Measurements from ENCODE around the gene EFCAB9.

Gene EFCAB9

DNA sequence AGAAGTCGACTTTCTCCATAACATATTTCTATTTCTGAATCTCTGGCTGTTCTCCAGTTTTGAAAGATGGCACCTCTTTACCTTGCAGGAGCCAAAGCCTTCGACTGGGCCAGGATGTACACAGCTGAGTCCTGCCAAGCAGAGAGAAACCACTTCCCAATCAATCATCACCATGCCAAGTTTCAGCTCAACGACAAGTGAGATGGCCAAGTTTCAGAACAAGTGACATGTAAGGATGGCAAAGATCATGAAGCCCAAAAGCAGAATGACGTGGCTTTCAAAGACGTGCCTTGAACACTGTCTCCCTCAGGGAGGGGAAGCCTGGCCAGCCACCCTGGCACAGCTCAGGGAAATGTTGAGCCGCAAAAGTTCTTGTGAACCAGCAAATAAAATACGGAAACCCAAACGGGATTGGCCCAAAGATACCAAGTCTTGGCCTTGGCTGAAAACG, 23.7 kb upstream of the EFCAB9 start:
- TF ChIP-seq, protein P1, sequence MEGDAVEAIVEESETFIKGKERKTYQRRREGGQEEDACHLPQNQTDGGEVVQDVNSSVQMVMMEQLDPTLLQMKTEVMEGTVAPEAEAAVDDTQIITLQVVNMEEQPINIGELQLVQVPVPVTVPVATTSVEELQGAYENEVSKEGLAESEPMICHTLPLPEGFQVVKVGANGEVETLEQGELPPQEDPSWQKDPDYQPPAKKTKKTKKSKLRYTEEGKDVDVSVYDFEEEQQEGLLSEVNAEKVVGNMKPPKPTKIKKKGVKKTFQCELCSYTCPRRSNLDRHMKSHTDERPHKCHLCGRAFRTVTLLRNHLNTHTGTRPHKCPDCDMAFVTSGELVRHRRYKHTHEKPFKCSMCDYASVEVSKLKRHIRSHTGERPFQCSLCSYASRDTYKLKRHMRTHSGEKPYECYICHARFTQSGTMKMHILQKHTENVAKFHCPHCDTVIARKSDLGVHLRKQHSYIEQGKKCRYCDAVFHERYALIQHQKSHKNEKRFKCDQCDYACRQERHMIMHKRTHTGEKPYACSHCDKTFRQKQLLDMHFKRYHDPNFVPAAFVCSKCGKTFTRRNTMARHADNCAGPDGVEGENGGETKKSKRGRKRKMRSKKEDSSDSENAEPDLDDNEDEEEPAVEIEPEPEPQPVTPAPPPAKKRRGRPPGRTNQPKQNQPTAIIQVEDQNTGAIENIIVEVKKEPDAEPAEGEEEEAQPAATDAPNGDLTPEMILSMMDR (IDR thresholded peaks at IDR 0.05; ENCODE audit: extremely low read depth, insufficient read depth, missing control alignments), result no peak

DNA sequence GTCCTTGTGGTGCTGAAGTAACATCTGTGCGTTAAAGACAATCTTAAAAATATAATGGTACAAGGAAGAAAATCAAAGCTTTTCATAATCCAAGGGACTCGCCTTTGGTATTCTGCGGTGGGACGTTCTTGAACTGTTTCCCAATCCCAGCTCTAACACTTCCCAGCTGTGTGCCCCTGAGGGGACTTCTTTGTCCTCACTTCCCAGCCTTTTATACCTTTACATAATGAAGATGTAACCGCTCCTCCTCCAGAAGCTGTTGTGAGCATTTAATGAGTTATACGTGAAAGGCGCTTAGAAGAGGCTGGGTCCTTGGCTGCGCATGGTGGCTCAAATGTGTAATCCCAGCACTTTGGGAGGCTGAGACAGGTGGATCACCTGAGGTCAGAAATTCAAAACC, 22.9 kb upstream of the EFCAB9 start:
- TF ChIP-seq, protein P1 (IDR thresholded peaks at IDR 0.05; ENCODE audit: extremely low read depth, insufficient read depth, missing control alignments), result no peak
- DNase-seq (ENCODE audit: low spot score), result no peak
- in situ Hi-C loops (cut with MboI; ENCODE audit: low pct_unique_long_range_greater_than_20kb, low sequenced_read_pairs, unreplicated experiment), result no loop called here

More for the DNA sequence above, 23.7 kb upstream of the EFCAB9 start:
- in situ Hi-C loops (cut with MboI; ENCODE audit: low pct_unique_long_range_greater_than_20kb, low sequenced_read_pairs, unreplicated experiment), result no loop called here
- no peak for DNase-seq (ENCODE audit: low spot score)

DNA sequence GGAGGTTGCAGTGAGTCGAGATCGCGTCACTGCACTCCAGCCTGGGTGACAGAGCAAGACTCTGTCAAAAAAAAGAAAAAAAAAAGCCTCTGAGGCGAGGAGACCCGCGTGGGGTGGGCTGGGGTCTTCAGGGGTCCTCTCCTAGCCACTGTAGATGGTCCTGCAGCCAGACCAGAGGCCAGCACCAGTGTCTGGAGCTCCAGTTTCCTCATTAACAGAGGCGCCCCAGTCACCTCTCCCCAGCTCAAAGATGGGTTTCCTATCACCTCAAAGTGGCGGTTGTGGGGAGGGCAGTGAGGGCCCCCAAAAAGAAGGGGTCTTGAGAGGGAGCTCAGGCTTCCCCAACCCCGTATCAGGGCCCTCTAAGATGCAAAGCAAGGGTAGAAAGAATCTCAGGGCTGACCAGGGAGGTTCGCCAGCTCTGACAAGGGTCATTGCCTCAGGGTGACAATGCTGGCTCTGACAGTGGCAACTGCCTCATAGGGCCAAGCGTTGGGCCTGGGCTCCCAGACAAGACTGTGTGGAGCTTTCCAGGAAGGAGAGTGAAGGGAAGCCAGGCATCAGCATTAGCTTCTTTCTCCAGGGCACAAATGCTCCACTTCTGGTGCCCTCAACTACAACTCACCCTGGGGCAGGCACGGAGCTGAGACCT, 20.9 kb upstream of the EFCAB9 start:
- TF ChIP-seq, protein P1 (IDR thresholded peaks at IDR 0.05; ENCODE audit: extremely low read depth, insufficient read depth, missing control alignments), result no peak
- no peak for DNase-seq (ENCODE audit: low spot score)
- in situ Hi-C loops (cut with MboI; ENCODE audit: low pct_unique_long_range_greater_than_20kb, low sequenced_read_pairs, unreplicated experiment), result no loop called here

DNA sequence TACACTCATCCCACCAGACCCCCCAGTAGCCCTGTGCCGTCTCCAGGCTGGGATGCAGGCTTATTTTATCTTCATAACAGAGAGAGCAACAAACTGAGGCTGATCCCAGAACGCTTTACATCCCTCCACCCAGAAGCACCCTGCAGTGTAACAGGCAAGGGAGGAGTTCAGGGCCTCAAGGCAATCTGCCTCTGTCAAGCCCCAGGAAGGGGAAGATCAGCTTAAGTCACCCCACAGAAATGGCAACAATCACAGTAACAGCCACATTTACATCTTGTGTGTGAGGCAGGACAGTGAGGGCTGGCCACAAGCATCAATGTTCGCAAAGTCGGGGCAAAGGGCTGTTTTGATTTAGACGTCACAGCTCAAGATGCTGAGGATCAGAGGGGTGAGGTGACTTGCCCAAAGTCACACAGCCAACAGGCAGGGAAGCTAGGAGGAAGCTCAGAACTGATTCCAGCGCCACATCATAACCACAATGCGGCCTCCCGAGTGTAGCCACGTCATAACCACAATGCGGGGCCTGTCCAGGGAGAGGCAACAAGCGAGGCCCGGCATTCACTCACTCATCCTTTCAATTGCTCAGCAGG, 20.3 kb upstream of the EFCAB9 start:
- no peak for DNase-seq (ENCODE audit: low spot score)
- TF ChIP-seq, protein P1 (IDR thresholded peaks at IDR 0.05; ENCODE audit: extremely low read depth, insufficient read depth, missing control alignments), result no peak
- in situ Hi-C loops (cut with MboI; ENCODE audit: low pct_unique_long_range_greater_than_20kb, low sequenced_read_pairs, unreplicated experiment), result no loop called here

DNA sequence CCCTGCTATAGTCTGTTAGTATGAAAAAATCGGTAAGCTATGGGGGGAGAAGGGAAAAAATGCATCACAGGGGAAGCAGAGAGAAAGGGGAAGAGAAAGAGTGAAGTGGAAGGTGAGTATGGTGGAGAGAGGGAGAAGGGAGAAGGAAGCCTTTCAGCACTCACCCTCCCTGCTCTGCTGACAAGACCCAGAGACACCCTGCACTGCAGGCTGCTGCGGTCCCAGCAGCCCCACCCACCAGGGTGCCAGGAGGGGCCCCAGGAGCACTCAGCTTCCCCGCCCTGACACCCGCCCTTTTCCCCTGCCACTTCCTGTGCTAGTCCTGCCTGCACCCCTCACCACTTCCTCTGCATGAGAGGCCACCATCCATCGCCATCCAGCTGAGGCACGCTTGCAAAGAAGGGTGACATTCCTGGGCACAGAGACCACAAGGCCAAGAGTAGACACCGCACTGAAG, 18.7 kb upstream of the EFCAB9 start:
- peak; percentile 75 for DNase-seq (ENCODE audit: low spot score)

DNA sequence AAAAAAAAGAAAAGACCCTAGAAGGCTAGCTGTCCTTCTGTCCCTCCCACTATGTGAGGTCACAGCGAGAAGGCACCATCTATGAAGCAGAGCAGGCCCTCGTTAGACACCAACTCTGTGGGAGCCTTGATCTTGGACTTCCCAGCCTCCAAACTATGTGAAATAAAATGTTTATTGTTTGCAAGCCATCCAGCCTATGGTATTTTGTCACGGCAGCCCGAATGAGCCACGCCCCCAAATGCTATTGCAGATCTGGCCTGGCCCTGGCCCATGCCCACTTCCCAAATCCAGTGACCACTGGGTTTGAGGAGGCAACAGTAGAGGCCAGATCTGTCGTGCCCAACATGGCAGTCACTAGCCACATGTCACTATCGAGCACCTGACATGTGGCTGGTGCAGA, 16.8 kb upstream of the EFCAB9 start:
- TF ChIP-seq, protein P1 (IDR thresholded peaks at IDR 0.05; ENCODE audit: extremely low read depth, insufficient read depth, missing control alignments), result no peak
- no peak for DNase-seq (ENCODE audit: low spot score)
- in situ Hi-C loops (cut with MboI; ENCODE audit: low pct_unique_long_range_greater_than_20kb, low sequenced_read_pairs, unreplicated experiment), result loop anchor here (5.0 kb wide), 1 partner anchor 65 kb away; no protein-coding TSS in a partner anchor

More for the DNA sequence above, 18.7 kb upstream of the EFCAB9 start:
- in situ Hi-C loops (cut with MboI; ENCODE audit: low pct_unique_long_range_greater_than_20kb, low sequenced_read_pairs, unreplicated experiment), result loop anchor here (5.0 kb wide), 1 partner anchor 63 kb away; no protein-coding TSS in a partner anchor
- TF ChIP-seq, protein P1 (IDR thresholded peaks at IDR 0.05; ENCODE audit: extremely low read depth, insufficient read depth, missing control alignments), result no peak

Data from GM13977 (cell line).